ENCODE results near the gene NOS1AP. TPM values are rescaled to one million over a fixed set of nuclear protein-coding genes. Genes with fewer than 3 reads are reported as not detected.

Gene NOS1AP
- total RNA-seq, 4 donors from 2014 or later, result 8.5 to 34.8 (median 14.1) TPM

- H3K9me3 ChIP-seq, result no peaks in the 10 kb centered on the region
- no peak overlapping the region for H3K4me3 ChIP-seq
- no peak for TF ChIP-seq POLR2AphosphoS5 (IDR thresholded peaks at IDR 0.05)
- no peak for TF ChIP-seq EP300 (IDR thresholded peaks at IDR 0.05; ENCODE audit: low read depth)
- TF ChIP-seq CTCF (IDR thresholded peaks at IDR 0.05), result no peak
- TF ChIP-seq POLR2A (IDR thresholded peaks at IDR 0.05), result no peak
- H3K36me3 ChIP-seq, result no peaks in the 10 kb centered on the region
- no peak overlapping the region for H3K27ac ChIP-seq
- in situ Hi-C loops (cut with MboI; ENCODE audit: low pct_ligation_motif_present in 1 of 4, low pct_unique_long_range_greater_than_20kb in 1 of 4, low sequenced_read_pairs in 3 of 4), result no loop called here
- intact Hi-C loops (cut with DNase I; ENCODE audit: low total_unique reads), result no loop called here
- no peaks in the 10 kb centered on the region for H3K27me3 ChIP-seq
- no peak for DNase-seq
- peaks cover 3 to 28% (median 9%) of the 10 kb centered on the region in 4 donors for H3K4me1 ChIP-seq
- 72% methylated on average over 1 of the region's 1 CpG; no CpG with 5 or more reads in 1 of the 2 donors for WGBS, 2 donors (ENCODE audit: low coverage in 1 of 2)
Measured at GRCh38 chr1:162364498-162364897, 295.0 kb downstream of the NOS1AP start.

- Histone ChIP-seq H3K9me3 (no peaks in the 10 kb centered on the region), H3K27me3 (no peaks in the 10 kb centered on the region), H3K27ac (no peak overlapping the region), H3K4me1 (peaks cover 12 to 34% (median 16%) of the 10 kb centered on the region in 4 donors), H3K36me3 (no peaks in the 10 kb centered on the region), H3K4me3 (no peak overlapping the region)
- 92 to 94% methylated on average over 2 to 10 of the region's 10 CpGs for WGBS, 2 donors (ENCODE audit: low coverage in 1 of 2)
- in situ Hi-C loops (cut with MboI; ENCODE audit: low pct_ligation_motif_present in 1 of 4, low pct_unique_long_range_greater_than_20kb in 1 of 4, low sequenced_read_pairs in 3 of 4) (no loop called here), intact Hi-C loops (cut with DNase I; ENCODE audit: low total_unique reads) (no loop called here)
- no peak for DNase-seq
- no peak for TF ChIP-seq CTCF (IDR thresholded peaks at IDR 0.05)
- no peak for TF ChIP-seq POLR2A (IDR thresholded peaks at IDR 0.05)
- no peak for TF ChIP-seq EP300 (IDR thresholded peaks at IDR 0.05; ENCODE audit: low read depth)
Measured at GRCh38 chr1:162365284-162366020, 296.0 kb downstream of the NOS1AP start.

GRCh38 chr1:162366149-162366548 lies 296.7 kb downstream of the NOS1AP start:
- H3K36me3 ChIP-seq, result no peaks in the 10 kb centered on the region
- H3K4me3 ChIP-seq, result no peak overlapping the region
- DNase-seq, result no peak
- H3K27ac ChIP-seq, result no peak overlapping the region
- peaks cover 12 to 41% (median 19%) of the 10 kb centered on the region in 4 donors for H3K4me1 ChIP-seq
- in situ Hi-C loops (cut with MboI; ENCODE audit: low pct_ligation_motif_present in 1 of 4, low pct_unique_long_range_greater_than_20kb in 1 of 4, low sequenced_read_pairs in 3 of 4), result no loop called here
- no peaks in the 10 kb centered on the region for H3K27me3 ChIP-seq
- no peaks in the 10 kb centered on the region for H3K9me3 ChIP-seq
- intact Hi-C loops (cut with DNase I; ENCODE audit: low total_unique reads), result no loop called here
- TF ChIP-seq POLR2AphosphoS5 (IDR thresholded peaks at IDR 0.05) (no peak), EP300 (IDR thresholded peaks at IDR 0.05; ENCODE audit: low read depth) (no peak), CTCF (IDR thresholded peaks at IDR 0.05) (no peak), POLR2A (IDR thresholded peaks at IDR 0.05) (no peak)
- 71% methylated on average over 4 of the region's 4 CpGs; no CpG with 5 or more reads in 1 of the 2 donors for WGBS, 2 donors (ENCODE audit: low coverage in 1 of 2)

DNA sequence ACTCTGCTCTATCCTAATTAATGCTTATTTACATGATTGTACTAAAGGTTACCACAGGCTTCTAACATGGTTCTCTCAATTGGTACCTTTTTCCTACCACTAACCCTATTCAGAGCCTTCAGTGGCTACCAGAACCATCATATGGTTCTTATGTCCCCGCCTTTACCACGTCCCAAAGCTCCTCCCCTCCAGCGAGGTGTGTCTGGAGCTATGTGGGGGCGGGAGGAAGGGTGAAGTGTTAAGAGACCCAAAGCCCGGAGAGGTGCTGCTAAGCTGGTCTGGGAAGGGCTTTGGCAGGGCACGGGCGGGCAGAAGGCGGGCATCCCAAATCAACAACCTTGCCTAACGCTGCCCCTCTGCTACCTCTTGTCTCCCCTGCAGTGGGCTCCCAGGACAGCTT lies 297.2 kb downstream of the NOS1AP start:
- H3K27ac ChIP-seq, result peak overlapping the region in 2 of 4 donors; percentile 18 to 73
- intact Hi-C loops (cut with DNase I; ENCODE audit: low total_unique reads), result no loop called here
- no peaks in the 10 kb centered on the region for H3K27me3 ChIP-seq
- peak overlapping the region in 1 of 4 donors; percentile 33 for H3K4me3 ChIP-seq
- no peak for DNase-seq
- WGBS, 2 donors (ENCODE audit: low coverage in 1 of 2), result 83% methylated on average over 9 of the region's 9 CpGs; no CpG with 5 or more reads in 1 of the 2 donors
- H3K4me1 ChIP-seq, result peaks cover 12 to 46% (median 23%) of the 10 kb centered on the region in 4 donors
- no peaks in the 10 kb centered on the region for H3K36me3 ChIP-seq
- H3K9me3 ChIP-seq, result no peaks in the 10 kb centered on the region
- in situ Hi-C loops (cut with MboI; ENCODE audit: low pct_ligation_motif_present in 1 of 4, low pct_unique_long_range_greater_than_20kb in 1 of 4, low sequenced_read_pairs in 3 of 4), result no loop called here
- TF ChIP-seq CTCF (IDR thresholded peaks at IDR 0.05) (no peak), EP300 (IDR thresholded peaks at IDR 0.05; ENCODE audit: low read depth) (no peak), POLR2A (IDR thresholded peaks at IDR 0.05) (no peak), POLR2AphosphoS5 (IDR thresholded peaks at IDR 0.05) (no peak)

All from transverse colon (tissue), 4 donors.